ENCODE results near the gene BRD9. TPM values are rescaled to one million over a fixed set of nuclear protein-coding genes. Genes with fewer than 3 reads are reported as not detected.

The BRD9 gene
- total RNA-seq, 4 donors from 2014 or later = 20.3 to 28.8 (median 22.2) TPM

DNA sequence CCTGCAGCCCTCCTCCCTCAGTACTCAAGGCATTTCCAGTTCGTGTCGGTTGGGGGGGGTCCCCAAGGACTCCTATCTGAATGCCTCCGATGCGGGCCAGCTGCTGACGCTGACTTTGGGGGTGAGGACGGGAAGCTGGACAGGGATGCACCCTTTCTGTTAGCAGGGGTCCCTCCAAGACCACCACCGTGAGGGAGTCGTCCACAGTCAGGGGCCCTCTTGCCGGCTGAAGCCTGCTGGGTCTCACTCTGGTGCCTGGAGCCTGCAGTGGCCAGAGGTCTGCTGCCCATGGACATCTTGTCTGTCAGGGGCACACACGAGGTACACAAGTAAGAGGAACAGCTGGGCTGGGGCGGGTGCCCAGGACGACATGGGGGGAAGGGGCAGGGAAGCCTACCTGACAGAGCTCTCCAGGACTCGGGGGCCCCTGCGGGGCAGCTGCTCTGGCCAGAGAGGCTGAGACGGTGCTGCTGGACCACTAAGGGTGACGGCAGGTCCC, 32.8 kb downstream of the BRD9 start:
- H3K27ac ChIP-seq = no peak overlapping the region
- no peaks in the 10 kb centered on the region for H3K4me1 ChIP-seq
- intact Hi-C loops (cut with DNase I; ENCODE audit: low total_unique reads) = no loop called here
- no peaks in the 10 kb centered on the region for H3K9me3 ChIP-seq
- H3K4me3 ChIP-seq = no peak overlapping the region
- H3K27me3 ChIP-seq = no peaks in the 10 kb centered on the region
- ATAC-seq (no peak), DNase-seq (no peak)
- TF ChIP-seq, protein P1, sequence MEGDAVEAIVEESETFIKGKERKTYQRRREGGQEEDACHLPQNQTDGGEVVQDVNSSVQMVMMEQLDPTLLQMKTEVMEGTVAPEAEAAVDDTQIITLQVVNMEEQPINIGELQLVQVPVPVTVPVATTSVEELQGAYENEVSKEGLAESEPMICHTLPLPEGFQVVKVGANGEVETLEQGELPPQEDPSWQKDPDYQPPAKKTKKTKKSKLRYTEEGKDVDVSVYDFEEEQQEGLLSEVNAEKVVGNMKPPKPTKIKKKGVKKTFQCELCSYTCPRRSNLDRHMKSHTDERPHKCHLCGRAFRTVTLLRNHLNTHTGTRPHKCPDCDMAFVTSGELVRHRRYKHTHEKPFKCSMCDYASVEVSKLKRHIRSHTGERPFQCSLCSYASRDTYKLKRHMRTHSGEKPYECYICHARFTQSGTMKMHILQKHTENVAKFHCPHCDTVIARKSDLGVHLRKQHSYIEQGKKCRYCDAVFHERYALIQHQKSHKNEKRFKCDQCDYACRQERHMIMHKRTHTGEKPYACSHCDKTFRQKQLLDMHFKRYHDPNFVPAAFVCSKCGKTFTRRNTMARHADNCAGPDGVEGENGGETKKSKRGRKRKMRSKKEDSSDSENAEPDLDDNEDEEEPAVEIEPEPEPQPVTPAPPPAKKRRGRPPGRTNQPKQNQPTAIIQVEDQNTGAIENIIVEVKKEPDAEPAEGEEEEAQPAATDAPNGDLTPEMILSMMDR (IDR thresholded peaks at IDR 0.05 in 4 of 5, conservative IDR thresholded peaks at IDR 0.05 in 1 of 5) = no peak
- no peak for TF ChIP-seq POLR2A (IDR thresholded peaks at IDR 0.05)
- in situ Hi-C loops (cut with MboI; ENCODE audit: low sequenced_read_pairs in 4 of 4) = no loop called here
- peaks cover 0 to 25% of the 10 kb centered on the region in 2 donors for H3K36me3 ChIP-seq

DNA sequence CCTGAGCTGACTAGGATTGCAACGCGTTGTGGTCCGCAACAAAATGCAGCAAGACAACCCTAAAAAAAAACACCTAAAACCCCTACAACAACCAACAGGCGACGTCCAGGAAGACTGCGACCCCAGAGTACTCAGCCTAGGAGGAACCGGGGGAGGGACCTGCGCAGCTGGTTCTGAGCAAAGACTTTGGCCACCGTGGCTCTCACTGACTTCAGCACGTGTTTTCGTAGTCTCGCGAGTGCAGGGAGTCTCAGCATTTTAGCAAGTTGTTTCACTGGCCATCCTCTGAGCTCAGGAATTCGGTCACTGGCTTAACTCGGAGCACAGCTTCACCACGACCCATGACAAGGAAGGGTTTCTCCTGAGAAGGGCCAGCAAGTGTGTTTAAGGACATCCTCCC, 33.2 kb downstream of the BRD9 start:
- DNase-seq (no peak), ATAC-seq (no peak)
- Histone ChIP-seq H3K27me3 (no peaks in the 10 kb centered on the region), H3K27ac (no peak overlapping the region), H3K9me3 (no peaks in the 10 kb centered on the region), H3K36me3 (peaks cover 0 to 20% of the 10 kb centered on the region in 2 donors), H3K4me3 (no peak overlapping the region), H3K4me1 (no peaks in the 10 kb centered on the region)
- intact Hi-C loops (cut with DNase I; ENCODE audit: low total_unique reads) (no loop called here), in situ Hi-C loops (cut with MboI; ENCODE audit: low sequenced_read_pairs in 4 of 4) (no loop called here)
- TF ChIP-seq, protein P1 (IDR thresholded peaks at IDR 0.05 in 4 of 5, conservative IDR thresholded peaks at IDR 0.05 in 1 of 5) = no peak
- TF ChIP-seq POLR2A (IDR thresholded peaks at IDR 0.05) = no peak

DNA sequence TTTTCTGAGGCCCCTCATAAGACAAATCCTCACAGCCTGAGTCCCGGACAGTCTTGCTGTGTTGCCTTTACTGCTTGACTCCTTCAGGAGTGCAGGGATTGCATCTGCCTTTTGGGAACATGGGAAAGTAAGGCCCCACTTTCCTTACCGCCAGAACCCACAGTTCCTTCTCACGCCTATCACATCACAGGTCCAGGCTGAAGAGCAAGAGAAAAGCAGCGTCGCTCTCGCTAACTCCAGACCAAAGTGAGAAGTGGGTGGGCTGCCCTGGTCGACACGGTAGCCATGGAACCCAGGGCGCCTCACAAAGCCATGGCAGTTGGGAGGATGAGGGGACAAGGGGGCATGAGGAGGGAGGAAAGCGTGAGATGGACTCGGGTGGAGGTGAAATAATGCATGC, 33.9 kb downstream of the BRD9 start:
- Histone ChIP-seq H3K36me3 (peaks cover 0 to 14% of the 10 kb centered on the region in 2 donors), H3K9me3 (no peaks in the 10 kb centered on the region), H3K4me1 (no peaks in the 10 kb centered on the region), H3K4me3 (no peak overlapping the region), H3K27ac (no peak overlapping the region), H3K27me3 (peaks cover 0 to 4% (median 0%) of the 10 kb centered on the region in 3 donors)
- intact Hi-C loops (cut with DNase I; ENCODE audit: low total_unique reads) (no loop called here), in situ Hi-C loops (cut with MboI; ENCODE audit: low sequenced_read_pairs in 4 of 4) (no loop called here)
- DNase-seq = no peak
- TF ChIP-seq, protein P1 (IDR thresholded peaks at IDR 0.05 in 4 of 5, conservative IDR thresholded peaks at IDR 0.05 in 1 of 5) = no peak
- TF ChIP-seq POLR2A (IDR thresholded peaks at IDR 0.05) = no peak
- ATAC-seq = no peak

- H3K27ac ChIP-seq = no peak overlapping the region
- ATAC-seq (no peak), DNase-seq (no peak)
- in situ Hi-C loops (cut with MboI; ENCODE audit: low sequenced_read_pairs in 4 of 4) (no loop called here), intact Hi-C loops (cut with DNase I; ENCODE audit: low total_unique reads) (no loop called here)
- H3K9me3 ChIP-seq = no peaks in the 10 kb centered on the region
- TF ChIP-seq, protein P1 (IDR thresholded peaks at IDR 0.05 in 4 of 5, conservative IDR thresholded peaks at IDR 0.05 in 1 of 5) = no peak
- TF ChIP-seq POLR2A (IDR thresholded peaks at IDR 0.05) = no peak
- peaks cover 14 to 19% (median 15%) of the 10 kb centered on the region in 3 donors for H3K27me3 ChIP-seq
- no peak overlapping the region for H3K4me3 ChIP-seq
- no peaks in the 10 kb centered on the region for H3K4me1 ChIP-seq
- H3K36me3 ChIP-seq = no peaks in the 10 kb centered on the region
These were observed 35.8 kb downstream of the BRD9 start for GRCh38 chr5:856531-857425.
